GM23248 (cell line): ENCODE data around the gene TCF4. TPM values are rescaled to one million over a fixed set of nuclear protein-coding genes. Genes with fewer than 3 reads are reported as not detected.

Experiments
- DNase-seq: peaks from one replicate; pipeline ENCODE4 v3.0.0-alpha.2; 2015
- H2AFZ ChIP-seq: fragments of 200-600 bp; sonication (generic); 2 replicates; pipeline ENCODE4 v1.6.1; 2016; ENCODE audit warnings: antibody characterized with exemption
- H3F3A ChIP-seq: fragments of 200-600 bp; sonication (generic); 2 replicates; pipeline ENCODE4 v1.6.1; 2016; ENCODE audit warnings: mild to moderate bottlenecking, antibody characterized with exemption, mixed run types; ENCODE audit not compliant: insufficient read depth
- H3K27ac ChIP-seq: fragments of 200-600 bp; sonication (generic); 2 replicates; pipeline ENCODE4 v1.5.1; 2016; ENCODE audit warnings: mild to moderate bottlenecking
- H3K27me3 ChIP-seq: fragments of 200-600 bp; sonication (generic); replicated peaks from 2 replicates; pipeline ENCODE4 v1.6.1; 2016; ENCODE audit warnings: mild to moderate bottlenecking; ENCODE audit not compliant: insufficient read depth
- H3K36me3 ChIP-seq: fragments of 200-600 bp; sonication (generic); 2 replicates; pipeline ENCODE4 v1.6.1; 2016; ENCODE audit warnings: low read depth, mild to moderate bottlenecking
- H3K4me1 ChIP-seq: fragments of 200-600 bp; sonication (generic); 2 replicates; pipeline ENCODE4 v1.6.1; 2016; ENCODE audit warnings: mild to moderate bottlenecking; ENCODE audit not compliant: insufficient read depth
- H3K4me2 ChIP-seq: fragments of 200-600 bp; sonication (generic); one replicate; pipeline ENCODE4 v1.6.1; 2016; ENCODE audit warnings: mild to moderate bottlenecking; ENCODE audit not compliant: unreplicated experiment
- H3K4me3 ChIP-seq: fragments of 200-600 bp; sonication (generic); 2 replicates; pipeline ENCODE4 v1.5.1; 2016; ENCODE audit warnings: mild to moderate bottlenecking
- H3K79me2 ChIP-seq: fragments of 200-600 bp; sonication (generic); 2 replicates; pipeline ENCODE4 v1.6.1; 2016; ENCODE audit warnings: mild to moderate bottlenecking; ENCODE audit not compliant: insufficient read depth
- H3K9ac ChIP-seq: fragments of 200-600 bp; sonication (generic); 2 replicates; pipeline ENCODE4 v1.6.1; 2016; ENCODE audit warnings: mild to moderate bottlenecking
- H3K9me2 ChIP-seq: fragments of 200-600 bp; sonication (generic); 2 replicates; pipeline ENCODE4 v1.6.1; 2016; ENCODE audit warnings: mixed run types, mild to moderate bottlenecking, moderate library complexity; ENCODE audit not compliant: insufficient read depth
- H3K9me3 ChIP-seq: fragments of 200-600 bp; sonication (generic); one replicate; pipeline ENCODE4 v1.6.1; 2017; ENCODE audit warnings: low read depth
- H4K20me1 ChIP-seq: fragments of 200-600 bp; sonication (generic); 2 replicates; pipeline ENCODE4 v1.6.0; 2016; ENCODE audit not compliant: insufficient read depth
- EZH2 ChIP-seq: fragments of 200-600 bp; sonication (generic); IDR thresholded peaks from 2 replicates; pipeline ENCODE4 v1.6.1; 2018; ENCODE audit warnings: antibody characterized with exemption, mild to moderate bottlenecking; ENCODE audit not compliant: insufficient read depth, poor library complexity, severe bottlenecking
- EZH2phosphoT487 ChIP-seq: fragments of 200-600 bp; sonication (generic); IDR thresholded peaks from 2 replicates; pipeline ENCODE4 v1.6.1; 2018; ENCODE audit warnings: antibody characterized with exemption, moderate library complexity, mild to moderate bottlenecking, low read depth; ENCODE audit not compliant: insufficient read depth
- WGBS, 2 experiments: methylation state at CpG; one replicate each; pipeline ENCODE4 v1.1.6; 2015 to 2017; ENCODE audit warnings: low lambda C conversion rate in 2 of 2, low coverage in 1 of 2; ENCODE audit errors: missing lambda C conversion rate in 2 of 2; 5-methylcytosine and 5-hydroxymethylcytosine counted together
- in situ Hi-C: fragments of 300-500 bp; cut with MboI; formaldehyde crosslinking; loops from 2 replicates; pipeline ENCODE4 v1.15.0; 2020
- polyA plus RNA-seq: library from polyadenylated mRNA; unstranded; fragments of >200 nt; fragmentation: Nextera tagmentation; extraction: Ambion mirVana; gene quantifications from 2 replicates; pipeline ENCODE4 v1.2.1, GENCODE V29; 2016
- total RNA-seq: library from RNA; depleted of rRNA; stranded (reverse); fragments of >200 nt; shearing (Covaris generic); gene quantifications from 2 replicates; pipeline ENCODE4 v1.2.3, GENCODE V29; 2014

TCF4 gene
- total and polyA plus RNA-seq, 2 experiments from 2014 or later = 54.5 to 59.3 TPM

DNA sequence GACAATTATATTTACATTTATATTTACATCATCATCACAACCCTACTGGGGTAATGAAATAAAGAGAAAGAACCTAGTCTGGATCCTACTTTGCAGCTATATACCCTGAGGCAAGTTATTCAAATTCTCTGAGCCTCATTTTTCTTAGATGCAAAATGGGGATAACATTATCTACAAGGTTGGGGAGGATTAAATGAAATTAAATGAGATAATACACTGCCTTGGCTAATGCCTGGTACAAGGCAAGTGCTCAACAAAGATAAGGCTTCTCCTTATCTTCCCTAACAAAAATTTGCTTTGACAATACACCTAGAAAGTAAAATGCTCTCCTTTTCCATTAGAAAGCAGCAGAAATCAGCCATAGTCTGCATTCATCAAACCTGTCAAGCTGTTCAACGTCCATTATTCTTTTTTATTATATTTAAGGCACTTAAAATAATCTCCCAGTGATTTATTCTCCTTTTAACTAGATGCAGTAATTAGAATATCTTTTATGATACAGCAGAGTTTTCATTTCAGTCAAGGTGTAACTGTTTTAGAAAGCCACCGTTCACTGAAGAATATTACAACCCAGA is 44.8 kb downstream of the TCF4 start:
- in situ Hi-C loops = no loop called here
- 76 to 78% methylated on average over 2 of the region's 2 CpGs for WGBS, 2 experiments
- no peaks in the 10 kb centered on the region for H3K9me2 ChIP-seq
- no peaks in the 10 kb centered on the region for H3K9me3 ChIP-seq
- no peak overlapping the region for H2AFZ ChIP-seq
- H3K79me2 ChIP-seq = peaks cover 98% of the 10 kb centered on the region
- H3K27me3 ChIP-seq = no peaks in the 10 kb centered on the region
- peaks cover 21% of the 10 kb centered on the region; the same call in 1 of the 2 replicates for H3K4me1 ChIP-seq
- TF ChIP-seq EZH2 (no peak), EZH2phosphoT487 (no peak)
- peaks cover 26% of the 10 kb centered on the region for H3F3A ChIP-seq
- H3K9ac ChIP-seq = no peak overlapping the region
- no peaks in the 10 kb centered on the region for H4K20me1 ChIP-seq
- H3K36me3 ChIP-seq = no peaks in the 10 kb centered on the region
- H3K4me2 ChIP-seq = no peak overlapping the region
- H3K4me3 ChIP-seq = no peak overlapping the region
- DNase-seq = no peak
- H3K27ac ChIP-seq = no peak overlapping the region

- Histone ChIP-seq H3K9me3 (no peaks in the 10 kb centered on the region), H3F3A (peaks cover 10% of the 10 kb centered on the region), H3K4me2 (no peak overlapping the region), H3K4me1 (peaks cover 10% of the 10 kb centered on the region; the same call in 1 of the 2 replicates), H3K27ac (no peak overlapping the region), H3K9me2 (no peaks in the 10 kb centered on the region), H4K20me1 (no peaks in the 10 kb centered on the region), H3K4me3 (no peak overlapping the region), H3K27me3 (no peaks in the 10 kb centered on the region), H2AFZ (no peak overlapping the region), H3K79me2 (peaks cover 99% of the 10 kb centered on the region), H3K36me3 (no peaks in the 10 kb centered on the region), H3K9ac (no peak overlapping the region)
- DNase-seq = peak; percentile 42
- in situ Hi-C loops = no loop called here
- TF ChIP-seq EZH2 (no peak), EZH2phosphoT487 (no peak)
- WGBS, 2 experiments = 3 to 7% methylated on average over 2 of the region's 2 CpGs
These were observed 46.4 kb downstream of the TCF4 start for GRCh38 chr18:55541571-55541970.

DNA sequence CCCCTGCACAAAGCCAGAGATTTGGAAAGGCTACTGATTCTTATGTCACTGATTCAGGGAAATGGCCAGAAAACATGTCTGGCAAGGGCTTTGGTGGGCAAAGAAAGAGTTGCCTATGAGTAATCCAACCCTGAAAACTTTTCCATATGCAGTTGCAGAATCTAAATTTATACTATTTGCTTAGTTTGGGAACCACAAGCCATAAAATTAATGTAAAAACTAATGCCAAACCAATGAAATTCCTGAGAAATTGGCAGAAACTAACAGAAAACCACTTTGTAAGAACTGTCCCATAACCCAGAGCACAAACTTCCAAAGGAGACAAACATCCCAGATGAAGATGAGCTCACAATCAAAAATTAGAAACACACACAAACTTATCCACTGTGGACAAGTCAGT is 48.8 kb downstream of the TCF4 start:
- in situ Hi-C loops = no loop called here
- no peaks in the 10 kb centered on the region for H3K36me3 ChIP-seq
- H3K9me3 ChIP-seq = no peaks in the 10 kb centered on the region
- peaks cover 99% of the 10 kb centered on the region for H3K79me2 ChIP-seq
- TF ChIP-seq EZH2 = no peak
- no peaks in the 10 kb centered on the region for H3K27me3 ChIP-seq
- H3F3A ChIP-seq = 0 out of 2 replicates have a peak, but pooled peaks cover 6% of the 10 kb centered on the region
- H3K4me1 ChIP-seq = peaks cover 14% of the 10 kb centered on the region
- H2AFZ ChIP-seq = no peak overlapping the region
- H3K4me3 ChIP-seq = no peak overlapping the region
- H3K9ac ChIP-seq = no peak overlapping the region
- H4K20me1 ChIP-seq = no peaks in the 10 kb centered on the region
- no peak overlapping the region for H3K4me2 ChIP-seq
- H3K27ac ChIP-seq = no peak overlapping the region
- peak; percentile 48 for DNase-seq
- H3K9me2 ChIP-seq = no peaks in the 10 kb centered on the region

- H3F3A ChIP-seq = no peaks in the 10 kb centered on the region
- WGBS, 2 experiments = 63% methylated on average over 4 of the region's 4 CpGs
- no peaks in the 10 kb centered on the region for H3K9me3 ChIP-seq
- no peak overlapping the region for H3K4me2 ChIP-seq
- no peaks in the 10 kb centered on the region for H3K9me2 ChIP-seq
- H3K36me3 ChIP-seq = no peaks in the 10 kb centered on the region
- no peaks in the 10 kb centered on the region for H4K20me1 ChIP-seq
- H3K79me2 ChIP-seq = peaks cover 99% of the 10 kb centered on the region
- H3K27me3 ChIP-seq = no peaks in the 10 kb centered on the region
- H3K4me1 ChIP-seq = peaks cover 8% of the 10 kb centered on the region
- H3K27ac ChIP-seq = no peak overlapping the region
- no peak for DNase-seq
- H2AFZ ChIP-seq = no peak overlapping the region
- no peak overlapping the region for H3K4me3 ChIP-seq
- no peak overlapping the region for H3K9ac ChIP-seq
- in situ Hi-C loops = no loop called here
- TF ChIP-seq EZH2phosphoT487 = no peak
- no peak for TF ChIP-seq EZH2
These were observed 53.0 kb downstream of the TCF4 start for GRCh38 chr18:55534996-55535395.

- no peaks in the 10 kb centered on the region for H3F3A ChIP-seq
- no peak overlapping the region for H2AFZ ChIP-seq
- H3K4me1 ChIP-seq = peaks cover 8% of the 10 kb centered on the region
- in situ Hi-C loops = no loop called here
- peak overlapping the region; percentile 7 for H3K4me2 ChIP-seq
- no peaks in the 10 kb centered on the region for H4K20me1 ChIP-seq
- no peak overlapping the region for H3K27ac ChIP-seq
- H3K9ac ChIP-seq = no peak overlapping the region
- H3K79me2 ChIP-seq = peaks cover 99% of the 10 kb centered on the region
- H3K36me3 ChIP-seq = no peaks in the 10 kb centered on the region
- H3K4me3 ChIP-seq = no peak overlapping the region
- 36 to 37% methylated on average over 3 of the region's 3 CpGs for WGBS, 2 experiments
- no peaks in the 10 kb centered on the region for H3K9me3 ChIP-seq
- peak; percentile 46 for DNase-seq
- no peak for TF ChIP-seq EZH2phosphoT487
- TF ChIP-seq EZH2 = no peak
- H3K9me2 ChIP-seq = no peaks in the 10 kb centered on the region
- no peaks in the 10 kb centered on the region for H3K27me3 ChIP-seq
These were observed 53.4 kb downstream of the TCF4 start for GRCh38 chr18:55534547-55534946.
